Fibroblast of lung (primary cell): ENCODE data around the gene AGBL1. TPM values are rescaled to one million over a fixed set of nuclear protein-coding genes. Genes with fewer than 3 reads are reported as not detected.
"Not testable (repeated sequence)": the region's sequence is repeated elsewhere in the genome, so short reads cannot be mapped to it uniquely, and the experiment has no call there.

ENCODE experiments used
- DNase-seq, 2 donors: peaks; one replicate each; pipeline versions ENCODE4 v3.0.0 to v3.0.0-alpha.2; 2010; ENCODE audit warnings: low read depth in 2 of 2
- H2AFZ ChIP-seq: 2 replicates; pipeline ENCODE4 v1.5.1; 2012; ENCODE audit warnings: low read length, control low read depth, inconsistent platforms
- H3K27ac ChIP-seq: 2 replicates; pipeline ENCODE4 v1.5.1; 2011; ENCODE audit warnings: low read length, control low read depth; ENCODE audit not compliant: insufficient read depth
- H3K27me3 ChIP-seq: 2 replicates; pipeline ENCODE4 v1.5.1; 2011; ENCODE audit warnings: mild to moderate bottlenecking, low read length; ENCODE audit not compliant: control insufficient read depth, insufficient read depth
- H3K36me3 ChIP-seq: 2 replicates; pipeline ENCODE4 v1.5.1; 2011; ENCODE audit warnings: low read length; ENCODE audit not compliant: control insufficient read depth, insufficient read depth
- H3K4me1 ChIP-seq: 2 replicates; pipeline ENCODE4 v1.5.1; 2011; ENCODE audit warnings: low read length; ENCODE audit not compliant: control insufficient read depth, insufficient read depth; ENCODE audit errors: extremely low read depth
- H3K4me2 ChIP-seq: 2 replicates; pipeline ENCODE4 v1.5.1; 2011; ENCODE audit warnings: low read length, control low read depth; ENCODE audit not compliant: insufficient read depth; ENCODE audit errors: extremely low read depth
- H3K4me3 ChIP-seq, 4 experiments: fragments of 200-600 bp in 1 of 4; sonication (generic) in 1 of 4; replicated peaks in 1 of 4; 2 replicates each; pipeline ENCODE4 v1.5.1; 2011 to 2016; ENCODE audit warnings: low read length in 4 of 4, low read depth in 3 of 4, mild to moderate bottlenecking in 3 of 4, control low read depth in 2 of 4, inconsistent platforms in 1 of 4, mixed read lengths in 1 of 4; ENCODE audit not compliant: insufficient read depth in 1 of 4; ENCODE audit errors: control extremely low read depth in 1 of 4
- H3K79me2 ChIP-seq: 2 replicates; pipeline ENCODE4 v1.5.1; 2012; ENCODE audit warnings: mild to moderate bottlenecking, low read length, inconsistent platforms; ENCODE audit not compliant: control insufficient read depth, insufficient read depth
- H3K9ac ChIP-seq: 2 replicates; pipeline ENCODE4 v1.5.1; 2011; ENCODE audit warnings: mild to moderate bottlenecking, low read length, control low read depth; ENCODE audit not compliant: insufficient read depth
- H3K9me3 ChIP-seq: 2 replicates; pipeline ENCODE4 v1.5.1; 2012; ENCODE audit warnings: low read depth, low read length; ENCODE audit not compliant: control insufficient read depth, insufficient read depth
- H4K20me1 ChIP-seq: 2 replicates; pipeline ENCODE4 v1.5.1; 2011; ENCODE audit warnings: low read length; ENCODE audit not compliant: control insufficient read depth, insufficient read depth; ENCODE audit errors: extremely low read depth
- CTCF ChIP-seq, 2 donors: IDR thresholded peaks in 1 of 2; conservative IDR thresholded peaks in 1 of 2; 1 replicate in 1 of 2; 2 replicates in 1 of 2; pipeline ENCODE4 v1.5.1; 2011 to 2012; ENCODE audit warnings: low read length in 2 of 2, control low read depth in 1 of 2, inconsistent platforms in 1 of 2, low read depth in 1 of 2, mild to moderate bottlenecking in 1 of 2
- EZH2 ChIP-seq: IDR thresholded peaks from 2 replicates; pipeline ENCODE4 v1.5.1; 2012; ENCODE audit warnings: low read length, control low read depth, mild to moderate bottlenecking; ENCODE audit errors: missing control alignments
- polyA plus RNA-seq, 2 donors: library from polyadenylated mRNA; depleted of rRNA in 1 of 2; stranded (reverse) in 1 of 2; unstranded in 1 of 2; fragments of >200 nt; gene quantifications; 2 replicates each; pipeline ENCODE4 v1.2.1, GENCODE V29; 2011 to 2012; ENCODE audit warnings: missing spikeins in 1 of 2
- total RNA-seq: library from RNA; depleted of rRNA; stranded (reverse); fragments of >200 nt; gene quantifications from 2 replicates; pipeline ENCODE4 v1.2.1, GENCODE V29; 2014

The AGBL1 gene
- total and polyA plus RNA-seq, 2 donors (not counting 1 experiment from before 2014, with no cell fraction given), result not detected

GRCh38 chr15:86877171-86877631 is 797.5 kb downstream of the AGBL1 start:
- Histone ChIP-seq H3K4me3 (no peak overlapping the region), H4K20me1 (no peaks in the 10 kb centered on the region), H3K27ac (no peak overlapping the region), H3K9ac (no peak overlapping the region), H3K4me1 (no peaks in the 10 kb centered on the region), H2AFZ (no peak overlapping the region), H3K9me3 (no peaks in the 10 kb centered on the region), H3K4me2 (no peak overlapping the region), H3K79me2 (no peaks in the 10 kb centered on the region), H3K36me3 (no peaks in the 10 kb centered on the region), H3K27me3 (no peaks in the 10 kb centered on the region)
- TF ChIP-seq EZH2, result no peak
- DNase-seq, result peak in 1 of 2 donors; percentile 72

GRCh38 chr15:86878844-86879243 is 799.2 kb downstream of the AGBL1 start:
- not testable (repeated sequence) for DNase-seq, H3K27ac ChIP-seq, H3K36me3 ChIP-seq, H3K9me3 ChIP-seq, H2AFZ ChIP-seq, H3K4me2 ChIP-seq, H3K79me2 ChIP-seq, H3K4me3 ChIP-seq, H3K9ac ChIP-seq, H4K20me1 ChIP-seq, H3K27me3 ChIP-seq, H3K4me1 ChIP-seq

- TF ChIP-seq CTCF (conservative IDR thresholded peaks at IDR 0.05 in 1 of 2, IDR thresholded peaks at IDR 0.05 in 1 of 2; ENCODE audit: low read depth in 1 of 2, low read length in 2 of 2) (no peak), EZH2 (no peak)
- Histone ChIP-seq H3K27ac (no peak overlapping the region), H3K9me3 (no peaks in the 10 kb centered on the region), H3K4me2 (no peak overlapping the region), H3K9ac (no peak overlapping the region), H3K36me3 (no peaks in the 10 kb centered on the region), H3K79me2 (no peaks in the 10 kb centered on the region), H3K4me1 (no peaks in the 10 kb centered on the region), H4K20me1 (no peaks in the 10 kb centered on the region), H2AFZ (no peak overlapping the region), H3K27me3 (no peaks in the 10 kb centered on the region), H3K4me3 (no peak overlapping the region)
- DNase-seq, result peak in 1 of 2 donors; percentile 52
Observed at GRCh38 chr15:86879250-86880229, 799.9 kb downstream of the AGBL1 start.

GRCh38 chr15:86885616-86886015 is 805.9 kb downstream of the AGBL1 start:
- H3K27me3 ChIP-seq, result no peaks in the 10 kb centered on the region
- TF ChIP-seq EZH2 (no peak), CTCF (conservative IDR thresholded peaks at IDR 0.05 in 1 of 2, IDR thresholded peaks at IDR 0.05 in 1 of 2; ENCODE audit: low read depth in 1 of 2, low read length in 2 of 2) (no peak)
- no peak overlapping the region for H3K27ac ChIP-seq
- H3K9ac ChIP-seq, result no peak overlapping the region
- no peaks in the 10 kb centered on the region for H3K9me3 ChIP-seq
- H3K36me3 ChIP-seq, result no peaks in the 10 kb centered on the region
- H3K4me1 ChIP-seq, result no peaks in the 10 kb centered on the region
- no peak overlapping the region for H3K4me3 ChIP-seq
- H3K79me2 ChIP-seq, result no peaks in the 10 kb centered on the region
- H2AFZ ChIP-seq, result no peak overlapping the region
- H4K20me1 ChIP-seq, result no peaks in the 10 kb centered on the region
- DNase-seq, result no peak
- no peak overlapping the region for H3K4me2 ChIP-seq
